Measurements from ENCODE around the gene HAGH.

Gene HAGH

DNA sequence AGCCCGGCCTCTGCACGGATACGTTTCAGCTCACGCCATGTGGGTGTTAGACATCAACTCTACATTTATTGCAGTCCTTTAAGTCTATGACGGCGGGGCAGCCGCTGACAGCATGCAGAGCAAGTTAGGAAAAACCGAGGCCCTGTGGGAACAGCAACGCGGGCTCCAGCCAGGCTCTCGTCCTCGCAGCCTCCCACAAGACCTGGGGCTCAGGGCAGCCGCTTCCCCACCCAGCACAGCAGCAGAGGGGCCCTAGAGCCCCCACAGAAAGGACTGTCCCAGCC is 50.0 kb downstream of the HAGH start (continued):
- TF ChIP-seq ZNF174 (tag by site-specific recombination; IDR thresholded peaks at IDR 0.05) (no peak), SP3 (tag by site-specific recombination; IDR thresholded peaks at IDR 0.05) (no peak)

DNA sequence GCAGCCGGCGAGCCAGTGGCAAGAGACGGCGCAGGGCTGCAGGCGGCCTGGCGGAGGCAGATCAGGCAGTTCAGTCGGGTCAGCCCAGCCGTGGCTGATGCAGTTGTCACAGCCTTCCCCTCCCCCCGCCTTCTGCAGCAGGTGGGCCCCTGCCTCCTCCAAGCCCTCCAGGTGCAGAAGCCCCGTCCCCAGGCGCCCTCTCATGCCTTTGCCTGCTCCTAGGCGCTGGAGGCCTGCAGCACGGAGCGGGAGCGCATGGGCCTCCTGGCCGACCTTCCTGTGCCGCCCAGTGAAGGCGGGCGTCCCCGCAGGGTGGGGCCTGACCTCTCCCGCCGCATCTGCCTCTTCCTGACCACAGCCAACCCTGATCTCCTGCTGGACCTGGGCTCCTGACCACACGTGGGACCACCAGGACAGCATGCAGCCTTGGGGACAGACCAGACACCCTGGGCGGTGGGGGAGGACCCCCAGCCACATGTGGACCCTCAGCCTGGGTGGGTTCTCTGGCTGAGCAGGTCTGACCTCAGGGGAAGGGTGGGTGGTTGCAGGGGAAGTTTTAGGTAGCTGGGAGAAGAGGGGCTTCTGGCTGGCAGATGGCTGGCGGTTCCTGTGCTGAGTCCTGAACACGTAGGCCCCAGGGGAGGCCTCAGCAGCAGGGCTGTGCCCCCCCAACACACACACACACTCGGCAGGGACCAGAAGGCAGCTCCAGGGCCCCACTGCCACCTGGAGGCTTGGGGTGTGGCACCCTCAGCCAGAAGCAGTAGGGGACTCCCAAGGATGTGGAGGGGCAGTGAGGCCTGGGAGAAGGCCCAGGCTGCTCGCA is 50.6 kb downstream of the HAGH start:
- H3K36me3 ChIP-seq (ENCODE audit: control insufficient read depth in 2 of 2, insufficient read depth in 1 of 2, low read length in 2 of 2): peaks cover 4 to 76% of the 10 kb centered on the region in 2 experiments; a peak in 2 of 3 replicates
- CTCF ChIA-PET: no interaction called here
- no peak for TF ChIP-seq ZBTB1 (tag by site-specific recombination; IDR thresholded peaks at IDR 0.05)
- no peak for TF ChIP-seq ZSCAN16 (tag by site-specific recombination; IDR thresholded peaks at IDR 0.05)
- TF ChIP-seq ZFP69B (tag by site-specific recombination; IDR thresholded peaks at IDR 0.05): peak; percentile 38; the same call in 1 of the 2 replicates
- TF ChIP-seq ZNF621 (tag by site-specific recombination; IDR thresholded peaks at IDR 0.05): no peak
- TF ChIP-seq GLIS2 (tag by site-specific recombination; IDR thresholded peaks at IDR 0.05): 0 out of 2 replicates have a peak, but pooled peaks have one; percentile 43
- TF ChIP-seq ZNF175 (tag by site-specific recombination; IDR thresholded peaks at IDR 0.05): no peak
- no peak for TF ChIP-seq ZNF791 (tag by site-specific recombination; IDR thresholded peaks at IDR 0.05)
- no peak for TF ChIP-seq HOXC10 (CRISPR knock-in tag; IDR thresholded peaks at IDR 0.05)
- no peak for TF ChIP-seq ZNF629 (tag by site-specific recombination; IDR thresholded peaks at IDR 0.05)
- TF ChIP-seq ZIC2 (tag by site-specific recombination; IDR thresholded peaks at IDR 0.05): peak; percentile 84
- no peak for TF ChIP-seq OVOL3 (tag by site-specific recombination; IDR thresholded peaks at IDR 0.05)
- no peak for TF ChIP-seq ZNF561 (tag by site-specific recombination; IDR thresholded peaks at IDR 0.05; ENCODE audit: borderline replicate concordance)
- TF ChIP-seq SCRT1 (tag by site-specific recombination; IDR thresholded peaks at IDR 0.05; ENCODE audit: borderline replicate concordance): no peak
- no peak for TF ChIP-seq ZNF16 (tag by site-specific recombination; IDR thresholded peaks at IDR 0.05; ENCODE audit: low read depth)
- 0 out of 2 replicates have a peak, but pooled peaks have one; percentile 12 for TF ChIP-seq KLF1 (tag by site-specific recombination; IDR thresholded peaks at IDR 0.05)
- TF ChIP-seq REPIN1 (tag by site-specific recombination; IDR thresholded peaks at IDR 0.05; ENCODE audit: low read depth): no peak
- TF ChIP-seq ZNF341 (tag by site-specific recombination; IDR thresholded peaks at IDR 0.05; ENCODE audit: low read depth): no peak
- TF ChIP-seq, protein P1, sequence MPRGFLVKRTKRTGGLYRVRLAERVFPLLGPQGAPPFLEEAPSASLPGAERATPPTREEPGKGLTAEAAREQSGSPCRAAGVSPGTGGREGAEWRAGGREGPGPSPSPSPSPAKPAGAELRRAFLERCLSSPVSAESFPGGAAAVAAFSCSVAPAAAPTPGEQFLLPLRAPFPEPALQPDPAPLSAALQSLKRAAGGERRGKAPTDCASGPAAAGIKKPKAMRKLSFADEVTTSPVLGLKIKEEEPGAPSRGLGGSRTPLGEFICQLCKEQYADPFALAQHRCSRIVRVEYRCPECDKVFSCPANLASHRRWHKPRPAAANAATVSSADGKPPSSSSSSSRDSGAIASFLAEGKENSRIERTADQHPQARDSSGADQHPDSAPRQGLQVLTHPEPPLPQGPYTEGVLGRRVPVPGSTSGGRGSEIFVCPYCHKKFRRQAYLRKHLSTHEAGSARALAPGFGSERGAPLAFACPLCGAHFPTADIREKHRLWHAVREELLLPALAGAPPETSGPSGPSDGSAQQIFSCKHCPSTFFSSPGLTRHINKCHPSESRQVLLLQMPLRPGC (tag by site-specific recombination; IDR thresholded peaks at IDR 0.05): no peak
- TF ChIP-seq, protein P2, sequence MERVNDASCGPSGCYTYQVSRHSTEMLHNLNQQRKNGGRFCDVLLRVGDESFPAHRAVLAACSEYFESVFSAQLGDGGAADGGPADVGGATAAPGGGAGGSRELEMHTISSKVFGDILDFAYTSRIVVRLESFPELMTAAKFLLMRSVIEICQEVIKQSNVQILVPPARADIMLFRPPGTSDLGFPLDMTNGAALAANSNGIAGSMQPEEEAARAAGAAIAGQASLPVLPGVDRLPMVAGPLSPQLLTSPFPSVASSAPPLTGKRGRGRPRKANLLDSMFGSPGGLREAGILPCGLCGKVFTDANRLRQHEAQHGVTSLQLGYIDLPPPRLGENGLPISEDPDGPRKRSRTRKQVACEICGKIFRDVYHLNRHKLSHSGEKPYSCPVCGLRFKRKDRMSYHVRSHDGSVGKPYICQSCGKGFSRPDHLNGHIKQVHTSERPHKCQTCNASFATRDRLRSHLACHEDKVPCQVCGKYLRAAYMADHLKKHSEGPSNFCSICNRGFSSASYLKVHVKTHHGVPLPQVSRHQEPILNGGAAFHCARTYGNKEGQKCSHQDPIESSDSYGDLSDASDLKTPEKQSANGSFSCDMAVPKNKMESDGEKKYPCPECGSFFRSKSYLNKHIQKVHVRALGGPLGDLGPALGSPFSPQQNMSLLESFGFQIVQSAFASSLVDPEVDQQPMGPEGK (tag by site-specific recombination; IDR thresholded peaks at IDR 0.05): no peak
- TF ChIP-seq ZNF670 (tag by site-specific recombination; IDR thresholded peaks at IDR 0.05; ENCODE audit: low read depth): no peak
- no peak for TF ChIP-seq TCF7L2 (IDR thresholded peaks at IDR 0.05; ENCODE audit: borderline replicate concordance, low read depth, low read length)
- no peak for TF ChIP-seq ZNF133 (tag by site-specific recombination; IDR thresholded peaks at IDR 0.05)
- TF ChIP-seq HOXD13 (CRISPR knock-in tag; IDR thresholded peaks at IDR 0.05; ENCODE audit: borderline replicate concordance): no peak
- TF ChIP-seq ZNF501 (tag by site-specific recombination; IDR thresholded peaks at IDR 0.05): no peak
- no peak for TF ChIP-seq KLF7 (tag by site-specific recombination; IDR thresholded peaks at IDR 0.05; ENCODE audit: borderline replicate concordance)
- no peak for TF ChIP-seq ZNF664 (tag by site-specific recombination; IDR thresholded peaks at IDR 0.05)
- no peak for TF ChIP-seq ZNF555 (tag by site-specific recombination; conservative IDR thresholded peaks at IDR 0.05)
- TF ChIP-seq SP7 (tag by site-specific recombination; IDR thresholded peaks at IDR 0.05): no peak
- TF ChIP-seq EGR2 (tag by site-specific recombination; IDR thresholded peaks at IDR 0.05; ENCODE audit: low read depth): no peak
- TF ChIP-seq ZNF558 (tag by site-specific recombination; IDR thresholded peaks at IDR 0.05): no peak
- TF ChIP-seq GLIS1 (tag by site-specific recombination; IDR thresholded peaks at IDR 0.05): peak; percentile 70
- TF ChIP-seq ZBTB48 (tag by site-specific recombination; IDR thresholded peaks at IDR 0.05): no peak
- TF ChIP-seq, protein P3, sequence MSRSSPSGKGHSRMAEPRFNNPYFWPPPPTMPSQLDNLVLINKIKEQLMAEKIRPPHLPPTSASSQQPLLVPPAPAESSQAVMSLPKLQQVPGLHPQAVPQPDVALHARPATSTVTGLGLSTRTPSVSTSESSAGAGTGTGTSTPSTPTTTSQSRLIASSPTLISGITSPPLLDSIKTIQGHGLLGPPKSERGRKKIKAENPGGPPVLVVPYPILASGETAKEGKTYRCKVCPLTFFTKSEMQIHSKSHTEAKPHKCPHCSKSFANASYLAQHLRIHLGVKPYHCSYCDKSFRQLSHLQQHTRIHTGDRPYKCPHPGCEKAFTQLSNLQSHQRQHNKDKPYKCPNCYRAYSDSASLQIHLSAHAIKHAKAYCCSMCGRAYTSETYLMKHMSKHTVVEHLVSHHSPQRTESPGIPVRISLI (tag by site-specific recombination; IDR thresholded peaks at IDR 0.05): no peak
- TF ChIP-seq IKZF3 (tag by site-specific recombination; IDR thresholded peaks at IDR 0.05): no peak

More for the DNA sequence above, 50.6 kb downstream of the HAGH start:
- H3K27ac ChIP-seq (ENCODE audit: extremely low read depth, low read depth, low read length): no peak overlapping the region
- peaks cover 7% of the 10 kb centered on the region for H3K4me1 ChIP-seq (ENCODE audit: control insufficient read depth, insufficient read depth, low read length)
- POLR2A ChIA-PET: no interaction called here
- no peaks in the 10 kb centered on the region for H3K9me3 ChIP-seq (ENCODE audit: control insufficient read depth, insufficient read depth, low read depth, low read length)
- no peak overlapping the region for H3K4me3 ChIP-seq (ENCODE audit: low read depth, low read length)

Measured in HEK293 (cell line).